Erythroblast (primary cell): ENCODE results near the gene VPS39.

Source experiments
- GATA1 ChIP-seq: IDR thresholded peaks from 2 replicates; pipeline ENCODE4 v1.6.1; 2011; ENCODE audit warnings: low read depth, mild to moderate bottlenecking, control low read depth, low read length, moderate library complexity
- POLR2A ChIP-seq: IDR thresholded peaks from 2 replicates; pipeline ENCODE4 v1.6.1; 2011; ENCODE audit warnings: mild to moderate bottlenecking, low read length

- TF ChIP-seq POLR2A = no peak
- no peak for TF ChIP-seq GATA1
These were observed 37.0 kb downstream of the VPS39 start for GRCh38 chr15:42171122-42171521.
